Activated CD4-positive, alpha-beta T cell treated with anti-CD3 and anti-CD28 coated beads, Interleukin-2, amount 50 U/mL, for 4 hours (primary cell): ENCODE data around the gene SLC39A10.
"Not testable (repeated sequence)": the region's sequence is repeated elsewhere in the genome, so short reads cannot be mapped to it uniquely, and the experiment has no call there.

Experiments
- DNase-seq, 2 experiments: peaks; one replicate each; pipeline ENCODE4 v3.0.0-alpha.2; 2020

Gene SLC39A10

DNA sequence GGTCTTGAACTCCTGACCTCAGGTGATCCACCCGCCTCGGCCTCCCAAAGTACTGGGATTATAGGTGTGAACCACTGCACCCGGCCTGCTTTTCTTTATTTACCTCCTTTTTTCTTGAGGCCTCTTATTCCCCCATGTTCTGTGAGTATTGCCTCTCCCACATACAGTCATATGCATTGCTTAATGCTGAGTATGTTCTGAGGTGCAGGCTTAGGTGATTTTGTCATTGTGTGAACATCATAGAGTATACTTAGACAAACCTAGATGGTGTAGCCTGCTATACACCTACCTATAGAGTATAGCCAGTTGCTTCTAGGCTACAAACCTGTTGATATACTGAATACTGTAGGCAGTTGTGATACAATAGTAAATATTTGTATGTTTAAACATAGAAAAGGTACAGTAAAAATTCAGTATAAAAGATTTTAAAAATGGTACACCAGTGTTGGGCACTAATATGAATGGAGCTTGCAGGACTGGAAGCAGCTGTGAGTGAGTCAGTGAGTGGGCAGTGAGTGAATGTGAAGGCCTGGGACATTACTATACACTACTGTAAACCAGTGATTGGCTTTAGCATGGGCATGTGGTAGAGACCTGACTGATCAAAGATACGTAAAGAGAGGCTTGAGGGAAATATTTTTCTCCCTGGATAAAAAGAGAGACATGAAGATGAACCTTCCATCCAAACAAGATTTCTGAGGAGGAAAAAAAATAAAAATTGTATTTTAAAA lies 17.6 kb downstream of the SLC39A10 start:
- DNase-seq, result no peak

DNA sequence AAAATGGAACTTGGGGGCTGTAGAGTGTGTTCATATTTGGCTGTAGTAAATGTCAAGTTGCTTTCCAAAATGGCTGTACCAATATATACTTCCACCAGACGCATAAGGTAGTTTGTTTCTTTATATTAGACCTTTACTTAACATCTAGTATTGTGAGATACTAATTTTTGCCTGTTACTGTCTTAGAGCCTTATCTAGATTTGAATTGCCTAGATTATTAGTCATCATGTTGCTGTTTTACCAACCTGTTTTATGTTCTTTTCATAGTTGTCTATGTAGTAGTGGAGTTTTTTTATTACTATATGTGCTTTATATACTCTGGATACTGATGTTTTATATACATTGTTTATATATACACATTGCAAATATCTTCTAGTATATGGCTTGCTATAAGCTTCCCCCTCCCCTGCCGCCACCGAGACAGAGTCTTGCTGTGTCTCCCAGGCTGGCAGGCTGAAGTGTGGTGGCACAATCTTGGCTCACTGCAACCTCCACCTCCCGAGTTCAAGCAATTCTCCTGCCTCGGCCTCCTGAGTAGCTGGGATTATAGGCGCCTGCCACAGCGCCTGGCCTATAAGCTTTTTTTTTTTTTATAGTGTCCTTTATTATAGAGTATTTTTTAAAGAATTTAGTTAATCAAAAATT lies 18.9 kb downstream of the SLC39A10 start:
- no peak for DNase-seq

DNA sequence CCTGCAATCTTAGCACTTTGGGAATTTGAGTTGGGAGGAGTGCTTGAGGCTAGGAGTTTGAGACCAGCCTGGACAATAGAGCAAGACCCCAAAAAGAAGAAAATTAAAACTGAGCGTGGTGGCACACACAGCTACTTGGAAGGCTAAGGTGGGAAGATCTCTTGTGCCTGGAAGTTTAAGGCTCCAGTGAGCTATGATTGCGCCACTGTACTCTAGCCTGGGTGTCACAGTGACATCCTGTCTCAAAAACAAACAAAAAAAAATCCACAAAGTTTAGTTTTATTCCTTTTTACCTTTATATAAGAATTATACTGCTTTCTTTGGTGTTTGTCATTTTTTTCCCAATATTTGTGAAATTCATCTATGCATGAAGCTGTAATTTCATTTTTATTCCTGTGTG lies 20.3 kb downstream of the SLC39A10 start:
- DNase-seq, result no peak

DNA sequence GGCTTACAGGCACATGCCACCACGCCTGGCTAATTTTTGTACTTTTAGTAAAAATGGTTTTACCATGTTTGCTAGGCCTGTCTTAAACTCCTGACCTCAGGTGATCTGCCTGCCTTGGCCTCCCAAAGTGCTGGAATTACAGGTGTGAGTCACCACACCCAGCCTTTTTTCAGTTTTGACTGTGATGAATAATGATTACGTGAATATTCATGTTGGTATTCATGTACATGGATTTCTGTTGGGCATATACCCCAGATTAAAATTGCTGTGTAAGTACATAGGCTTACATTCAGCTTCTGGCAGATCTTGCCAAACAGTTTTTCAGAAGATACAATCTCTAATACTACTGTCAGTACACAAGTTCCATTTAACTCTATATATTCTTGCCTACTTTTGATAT lies 20.9 kb downstream of the SLC39A10 start:
- no peak for DNase-seq

DNA sequence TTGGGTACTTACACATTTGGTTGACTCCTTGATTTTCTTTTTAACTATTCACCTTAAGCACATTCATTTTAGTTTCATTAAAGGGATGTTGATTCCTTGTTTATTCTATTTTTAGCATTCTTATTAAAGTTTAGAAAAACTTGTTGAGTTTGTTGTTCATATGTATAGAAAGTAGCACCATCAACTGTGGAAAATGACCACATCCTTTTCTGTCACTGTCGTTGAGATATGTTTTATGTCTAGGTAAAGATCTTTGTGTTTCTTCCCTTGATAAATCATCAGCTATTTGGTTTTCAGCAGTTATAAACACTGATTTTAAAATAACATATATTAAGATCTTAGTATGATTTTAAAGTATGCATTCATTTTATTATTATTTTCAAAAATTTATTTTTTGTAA lies 25.1 kb downstream of the SLC39A10 start:
- DNase-seq, result no peak

DNA sequence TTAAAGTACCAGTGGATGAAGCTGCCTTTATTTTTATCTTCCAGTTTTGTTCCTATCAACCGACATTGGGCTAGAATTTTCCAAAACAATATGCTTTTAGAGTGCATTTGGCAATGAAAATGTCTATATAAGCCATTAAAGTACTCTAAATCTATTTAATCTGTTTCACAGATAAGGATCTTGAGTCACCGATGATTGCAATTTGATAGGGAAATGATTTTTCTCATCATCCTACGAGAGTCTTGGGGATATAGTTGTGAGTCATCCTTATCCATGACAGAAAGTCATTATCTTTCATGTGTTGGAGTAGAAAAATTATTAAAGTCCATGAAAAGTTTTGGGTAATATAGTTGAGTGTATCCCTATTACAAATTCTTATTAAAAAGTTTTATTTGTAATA lies 26.1 kb downstream of the SLC39A10 start:
- DNase-seq, result no peak

DNA sequence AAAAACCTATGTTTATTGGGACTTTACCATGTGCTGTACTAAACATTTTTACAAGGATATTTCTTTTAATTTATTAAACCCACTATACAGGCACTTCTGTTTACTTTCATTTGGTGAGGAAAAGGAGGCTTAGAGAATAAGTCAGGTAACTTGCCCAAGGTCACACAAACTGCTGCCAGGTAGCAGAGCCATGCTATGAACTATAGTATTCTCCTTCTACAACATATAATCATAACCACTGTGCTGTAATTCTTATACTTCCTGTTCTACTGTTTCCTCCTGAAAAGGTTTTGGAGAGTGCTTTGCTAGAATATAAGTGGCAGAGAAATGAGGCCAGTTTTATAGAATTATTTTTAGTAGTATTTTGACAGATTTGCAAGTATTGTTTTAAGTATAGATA lies 29.5 kb downstream of the SLC39A10 start:
- no peak for DNase-seq

DNA sequence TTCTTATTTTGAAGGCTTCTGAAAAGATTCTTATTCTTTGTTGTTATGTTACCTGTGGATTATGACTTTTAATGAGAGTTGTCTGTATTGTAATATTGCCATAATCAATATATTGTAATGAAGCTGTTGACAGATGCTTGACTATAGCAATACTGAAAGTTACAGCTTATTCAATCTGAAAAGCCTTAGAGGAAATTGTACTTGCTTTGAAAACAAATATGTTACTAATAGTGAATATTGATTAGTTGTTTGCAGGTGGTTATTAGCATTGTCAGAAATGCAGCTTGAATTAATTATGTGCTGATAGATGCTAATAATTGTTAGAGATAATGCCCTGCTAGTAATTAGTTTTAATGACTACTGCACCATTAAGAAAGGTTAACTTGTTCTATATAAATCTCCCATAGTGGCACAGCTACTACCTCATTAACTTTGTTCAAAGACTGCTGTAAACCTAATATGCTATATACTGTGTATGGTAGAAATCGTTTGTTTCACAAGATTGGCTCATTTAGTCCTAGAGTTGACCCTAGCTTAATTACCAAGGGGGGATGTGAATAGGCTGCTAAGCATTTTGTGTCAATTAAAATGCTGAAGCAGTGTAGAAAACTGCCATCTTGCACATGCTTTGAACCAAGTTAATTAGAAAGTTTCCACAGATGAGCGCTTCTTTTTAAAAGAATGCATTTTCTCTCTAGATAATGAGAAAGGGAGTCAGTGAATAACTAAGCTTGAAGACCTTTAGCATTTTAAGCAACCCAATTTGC lies 30.5 kb downstream of the SLC39A10 start:
- no peak for DNase-seq

DNA sequence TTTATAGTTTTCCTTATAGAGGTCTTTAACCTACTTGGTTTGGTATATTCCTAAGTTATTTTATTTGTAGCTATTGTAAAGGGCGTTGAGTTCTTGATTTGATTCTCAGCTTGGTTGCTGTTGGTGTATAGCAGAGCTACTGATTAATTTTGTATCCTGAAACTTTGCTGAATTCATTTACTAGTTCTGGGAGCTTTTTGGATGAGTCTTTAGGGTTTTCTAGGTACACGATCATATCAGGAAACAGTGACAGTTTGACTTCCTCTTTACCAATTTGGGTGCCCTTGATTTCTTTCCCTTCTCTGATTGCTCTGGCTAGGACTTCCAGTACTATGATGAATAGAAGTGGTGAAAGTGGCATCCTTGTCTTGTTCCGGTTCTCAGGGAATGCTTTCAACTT lies 35.5 kb downstream of the SLC39A10 start:
- DNase-seq, result not testable (repeated sequence)

DNA sequence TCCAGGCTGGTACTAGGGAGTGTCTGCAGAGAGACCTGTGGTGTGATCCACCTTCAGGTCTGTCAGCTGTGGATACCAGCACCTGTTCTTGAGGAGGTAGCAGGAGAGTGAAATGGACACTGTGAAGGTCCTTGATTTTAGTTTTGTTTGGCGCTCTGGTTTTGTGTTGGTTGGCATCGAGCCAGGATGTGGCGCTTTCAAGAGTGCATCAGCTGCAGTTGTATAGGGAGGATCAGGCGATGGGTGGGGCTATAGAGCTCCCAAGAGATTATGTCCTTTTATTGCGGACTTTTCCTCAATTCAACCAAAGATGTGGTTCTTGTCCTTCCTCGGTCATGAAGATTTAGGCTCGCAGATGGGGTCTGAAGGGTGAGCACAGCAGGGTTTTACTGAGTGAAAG lies 37.5 kb downstream of the SLC39A10 start:
- no peak for DNase-seq

DNA sequence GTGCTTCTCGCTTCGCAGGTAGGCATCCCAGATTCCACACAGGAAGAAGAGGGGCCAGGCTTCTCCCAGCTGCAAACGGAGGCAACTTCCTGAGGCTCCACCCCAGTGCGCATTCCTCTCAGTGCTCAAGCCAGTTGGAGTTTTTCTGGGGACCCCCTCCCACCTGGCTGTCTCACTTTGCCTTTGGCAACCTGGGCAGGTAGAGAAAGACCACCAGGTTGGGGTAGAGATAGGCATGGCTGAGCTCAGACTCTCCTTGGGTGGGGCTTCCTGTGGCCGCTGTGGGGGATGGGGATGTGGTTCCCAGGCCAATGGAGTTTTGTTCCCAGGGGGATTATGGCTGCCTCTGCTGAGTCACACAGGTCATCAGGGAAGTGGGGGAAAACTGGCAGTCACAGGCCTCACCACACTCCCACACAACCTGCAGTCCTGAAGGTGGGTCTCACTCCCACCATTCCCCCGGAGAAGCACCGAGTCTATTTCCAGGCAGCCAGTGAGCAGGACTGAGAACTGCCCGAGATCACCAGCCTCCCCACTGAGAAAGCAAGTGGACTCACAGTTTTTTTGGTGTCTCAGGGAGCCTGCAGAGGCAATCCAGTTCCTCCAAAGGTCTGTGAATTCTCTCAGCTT lies 38.1 kb downstream of the SLC39A10 start:
- no peak for DNase-seq

DNA sequence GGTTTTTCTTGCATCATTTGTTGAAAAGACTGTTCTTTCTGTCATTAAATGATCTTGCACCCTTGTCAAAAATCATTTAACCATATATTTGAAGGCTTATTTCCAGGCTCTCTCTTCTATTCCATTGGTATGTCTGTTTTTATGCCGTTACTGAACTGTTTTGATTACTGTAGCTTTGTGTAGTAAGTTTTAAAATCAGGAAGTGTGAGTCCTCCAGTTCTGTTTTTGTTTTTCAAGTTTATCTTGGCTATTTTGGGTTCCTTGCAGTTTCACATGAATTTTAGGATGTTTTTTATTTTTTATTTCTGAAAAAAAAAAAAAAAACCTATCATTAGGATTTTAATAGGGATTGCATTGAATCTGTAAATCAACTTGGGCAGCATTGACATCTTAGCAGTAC lies 39.0 kb downstream of the SLC39A10 start:
- DNase-seq, result no peak

DNA sequence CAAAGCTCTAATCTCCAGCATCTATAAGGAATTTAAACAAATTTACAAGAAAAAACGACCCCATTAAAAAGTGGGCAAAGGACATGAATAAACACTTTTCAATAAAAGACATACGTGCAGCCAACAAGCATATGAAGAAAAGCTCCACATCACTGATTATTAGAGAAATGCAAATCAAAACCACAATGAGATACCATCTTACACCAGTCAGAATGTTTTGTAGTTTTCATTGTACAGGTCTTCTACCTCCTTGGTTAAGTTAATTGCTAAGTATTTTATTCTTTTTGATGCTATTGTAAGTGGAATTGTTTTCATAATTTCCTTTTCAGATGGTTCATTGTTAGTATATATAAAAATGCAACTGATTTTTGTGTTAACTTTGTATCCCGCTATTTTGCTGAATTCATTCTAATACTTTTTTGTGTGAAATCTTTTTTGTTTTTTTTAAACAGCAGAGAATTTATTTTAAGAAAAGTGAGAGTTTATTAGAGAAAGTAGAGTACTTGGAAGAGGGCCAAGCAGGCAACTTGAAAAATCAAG lies 40.7 kb downstream of the SLC39A10 start:
- DNase-seq, result no peak

DNA sequence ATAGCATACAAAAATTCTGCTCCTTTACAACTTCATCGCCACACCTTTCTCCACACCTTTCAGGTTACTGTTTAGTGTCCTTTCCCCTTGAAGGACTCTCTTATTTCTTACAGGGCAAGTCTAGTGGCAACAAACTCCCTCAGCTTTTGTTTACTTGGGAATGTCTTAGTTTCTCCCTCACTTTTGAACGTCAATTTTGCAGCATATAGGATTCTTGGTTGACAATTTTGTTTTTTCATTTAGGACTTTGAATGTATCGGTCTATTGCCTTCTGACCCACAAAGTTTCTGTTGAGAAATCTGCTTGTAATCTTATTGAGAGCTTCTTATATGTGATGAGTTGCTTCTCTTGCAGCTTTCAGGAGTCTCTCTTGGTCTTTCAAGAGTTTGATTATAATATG lies 43.5 kb downstream of the SLC39A10 start:
- no peak for DNase-seq

DNA sequence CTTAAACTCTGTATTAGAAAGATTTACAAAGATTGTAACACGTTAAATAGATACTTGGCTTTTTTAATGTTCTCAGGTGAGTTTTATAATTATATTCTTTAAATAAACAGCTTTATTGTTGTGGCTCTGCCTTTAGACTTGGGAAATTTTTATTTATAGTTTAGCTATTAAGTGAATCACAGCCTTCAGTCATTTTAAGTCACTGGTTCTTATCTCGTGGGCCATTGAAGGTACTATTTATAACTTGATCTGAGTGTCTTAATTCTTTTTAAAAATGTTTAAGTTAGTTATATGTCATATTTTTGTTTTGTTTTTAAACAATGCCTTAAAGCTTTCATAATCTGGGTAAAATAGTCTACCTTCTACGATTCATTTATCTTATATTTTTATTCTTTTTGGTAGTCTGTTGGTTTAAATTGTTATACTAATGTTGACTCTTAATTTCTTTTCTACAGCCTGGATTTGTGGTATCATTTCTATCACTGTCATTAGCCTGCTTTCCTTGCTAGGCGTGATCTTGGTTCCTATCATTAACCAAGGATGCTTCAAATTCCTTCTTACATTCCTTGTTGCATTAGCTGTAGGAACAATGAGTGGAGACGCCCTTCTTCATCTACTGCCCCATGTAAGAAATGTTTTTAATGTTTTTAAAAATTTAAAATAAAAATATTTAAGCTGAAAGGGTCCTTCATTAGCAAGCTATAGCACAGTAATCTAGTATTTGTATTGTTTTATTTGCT lies 49.3 kb downstream of the SLC39A10 start:
- no peak for DNase-seq

DNA sequence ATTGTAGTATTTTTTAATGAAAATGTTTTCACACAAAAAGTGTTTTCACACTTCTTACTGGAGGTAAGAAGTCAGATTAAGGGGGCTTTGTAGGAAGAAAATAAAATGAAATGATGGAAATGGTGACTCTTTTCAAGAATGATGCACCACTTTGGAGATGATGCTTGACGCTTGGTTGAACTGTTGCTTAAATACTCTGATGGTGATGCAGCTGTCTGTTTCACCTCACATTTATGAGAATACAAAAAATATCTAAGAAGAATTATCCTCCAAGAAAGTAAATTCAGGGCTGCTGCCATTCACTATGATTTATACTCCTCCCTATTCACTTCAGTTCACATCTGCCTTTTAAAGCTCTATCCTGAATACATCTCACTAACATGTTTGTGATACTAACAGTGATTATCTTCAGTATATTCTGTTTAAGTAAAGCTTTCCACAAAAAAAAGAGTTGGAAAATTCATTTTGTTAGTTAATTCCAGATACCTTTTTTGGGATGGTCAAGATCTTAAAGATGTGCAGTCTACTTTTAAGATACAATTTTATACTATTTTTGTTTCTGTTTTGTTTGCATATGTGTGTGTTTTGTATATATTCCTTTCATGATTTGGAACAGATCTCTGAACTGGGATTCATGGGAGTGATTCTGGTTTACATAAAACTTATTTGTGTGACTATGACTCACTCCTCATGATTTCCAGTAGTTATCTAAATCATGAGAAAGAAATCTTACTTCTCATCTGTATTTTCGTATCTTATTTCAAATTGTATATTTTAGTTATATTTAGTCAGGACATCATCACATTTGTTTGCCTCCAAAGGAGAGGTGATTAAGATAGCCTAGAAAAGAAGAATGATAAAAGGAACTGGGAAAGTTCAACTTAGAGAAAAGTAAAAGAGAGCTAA lies 53.1 kb downstream of the SLC39A10 start:
- DNase-seq, result no peak

DNA sequence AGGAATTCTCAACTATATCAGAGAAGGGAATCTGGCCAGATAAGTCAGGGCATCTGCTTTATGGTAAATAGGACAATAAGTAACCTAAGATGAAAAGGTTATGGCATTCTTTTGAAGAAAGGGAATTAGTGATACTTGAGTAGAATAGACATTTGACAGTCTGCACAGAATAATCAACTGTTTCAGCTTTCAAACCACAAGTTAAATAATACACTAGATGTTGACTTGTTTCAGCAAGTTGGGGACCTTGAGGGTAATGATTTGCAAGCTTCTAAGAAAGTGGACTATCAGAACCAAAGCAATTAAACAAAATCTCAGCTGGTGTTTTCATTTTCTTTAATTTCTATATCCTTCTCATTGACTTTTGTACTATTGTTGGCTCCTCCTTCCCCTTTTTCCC lies 54.5 kb downstream of the SLC39A10 start:
- no peak for DNase-seq

DNA sequence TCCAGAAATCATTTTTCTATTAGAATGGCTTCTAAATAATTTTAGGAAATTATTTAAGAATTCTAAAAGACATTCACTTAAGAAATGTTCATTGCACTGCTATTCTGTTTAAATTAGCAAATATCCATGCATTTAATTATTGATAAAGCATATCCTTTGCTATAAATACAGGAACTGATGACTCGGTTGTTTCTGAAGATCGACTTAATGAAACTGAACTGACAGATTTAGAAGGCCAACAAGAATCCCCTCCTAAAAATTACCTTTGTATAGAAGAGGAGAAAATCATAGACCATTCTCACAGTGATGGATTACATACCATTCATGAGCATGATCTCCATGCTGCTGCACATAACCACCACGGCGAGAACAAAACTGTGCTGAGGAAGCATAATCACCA lies 59.4 kb downstream of the SLC39A10 start:
- no peak for DNase-seq

DNA sequence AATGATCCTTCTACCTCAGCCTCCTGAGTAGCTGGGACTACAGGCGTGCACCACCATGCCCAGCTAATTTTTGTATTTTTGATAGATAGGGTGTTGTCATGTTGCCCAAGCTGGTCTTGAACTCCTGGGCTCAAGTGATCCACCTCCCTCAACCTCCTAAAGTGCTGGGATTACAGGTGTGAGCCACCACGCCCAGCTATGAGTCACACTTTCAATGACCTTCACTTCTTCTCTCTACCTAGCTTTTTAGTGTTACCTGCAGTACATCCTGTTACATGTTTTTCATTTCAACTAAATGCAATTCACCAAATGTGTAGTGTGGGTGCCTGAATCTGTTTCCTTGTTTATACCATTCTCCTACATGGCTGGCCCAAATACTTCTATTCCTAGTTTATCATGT lies 64.0 kb downstream of the SLC39A10 start:
- DNase-seq, result no peak

DNA sequence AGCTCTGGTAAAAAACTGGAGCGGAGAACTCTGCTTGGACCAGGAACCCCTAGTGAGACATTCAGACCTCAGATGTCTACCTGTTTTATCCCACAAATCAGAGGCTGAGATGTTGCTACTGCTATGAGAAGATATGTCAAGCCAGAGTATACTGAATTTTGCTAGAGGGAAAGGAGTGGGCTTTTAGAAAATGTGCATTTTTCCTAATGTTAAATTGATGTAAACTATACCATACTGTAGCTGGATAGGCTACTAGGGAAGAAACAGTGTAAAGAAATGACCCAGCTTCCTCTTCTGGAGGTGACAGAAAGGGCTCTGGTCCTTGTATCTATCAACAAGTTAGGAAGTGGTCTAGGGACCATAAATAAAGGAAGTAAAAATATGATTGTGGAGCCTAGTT lies 65.0 kb downstream of the SLC39A10 start:
- no peak for DNase-seq

DNA sequence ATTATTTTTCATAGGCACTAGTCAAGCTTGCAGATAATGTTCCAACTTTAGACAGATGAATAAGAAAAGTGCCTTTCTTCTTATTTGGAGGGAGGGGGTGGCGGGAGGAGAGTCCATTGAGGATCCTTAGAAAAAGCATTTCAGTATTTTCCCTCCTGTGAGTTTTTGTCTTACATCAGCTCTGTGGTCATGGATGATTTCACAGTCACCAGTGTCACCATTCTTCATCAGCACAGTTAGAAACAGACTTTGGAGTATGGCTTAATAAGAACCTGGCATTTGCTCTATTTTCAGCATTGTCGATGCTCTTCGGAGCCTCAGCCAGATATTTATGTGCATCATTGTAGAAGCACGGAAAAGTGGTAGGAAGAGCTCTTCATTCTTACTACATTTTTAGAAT lies 70.1 kb downstream of the SLC39A10 start:
- DNase-seq, result no peak

DNA sequence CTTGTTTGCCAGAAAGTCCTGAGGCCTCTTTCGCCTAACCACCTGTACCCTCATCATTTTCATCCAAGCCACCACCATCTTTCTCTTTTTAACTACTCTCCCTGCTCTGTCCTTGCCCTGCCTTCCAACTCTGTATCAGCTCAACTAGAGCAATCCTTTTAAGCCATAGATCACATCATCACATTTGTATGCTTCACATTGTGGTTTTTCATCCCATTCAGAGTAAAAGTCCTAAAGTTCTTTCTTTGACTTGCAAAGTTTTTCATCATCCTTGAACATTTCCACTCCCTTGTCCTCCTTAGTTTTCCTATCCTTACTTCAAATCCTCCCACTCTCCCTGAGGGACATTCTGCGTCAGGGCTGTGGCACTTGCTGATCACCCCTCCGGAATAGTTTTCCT lies 73.9 kb downstream of the SLC39A10 start:
- no peak for DNase-seq
